ENCODE measurements around the gene MRM3.

DNA sequence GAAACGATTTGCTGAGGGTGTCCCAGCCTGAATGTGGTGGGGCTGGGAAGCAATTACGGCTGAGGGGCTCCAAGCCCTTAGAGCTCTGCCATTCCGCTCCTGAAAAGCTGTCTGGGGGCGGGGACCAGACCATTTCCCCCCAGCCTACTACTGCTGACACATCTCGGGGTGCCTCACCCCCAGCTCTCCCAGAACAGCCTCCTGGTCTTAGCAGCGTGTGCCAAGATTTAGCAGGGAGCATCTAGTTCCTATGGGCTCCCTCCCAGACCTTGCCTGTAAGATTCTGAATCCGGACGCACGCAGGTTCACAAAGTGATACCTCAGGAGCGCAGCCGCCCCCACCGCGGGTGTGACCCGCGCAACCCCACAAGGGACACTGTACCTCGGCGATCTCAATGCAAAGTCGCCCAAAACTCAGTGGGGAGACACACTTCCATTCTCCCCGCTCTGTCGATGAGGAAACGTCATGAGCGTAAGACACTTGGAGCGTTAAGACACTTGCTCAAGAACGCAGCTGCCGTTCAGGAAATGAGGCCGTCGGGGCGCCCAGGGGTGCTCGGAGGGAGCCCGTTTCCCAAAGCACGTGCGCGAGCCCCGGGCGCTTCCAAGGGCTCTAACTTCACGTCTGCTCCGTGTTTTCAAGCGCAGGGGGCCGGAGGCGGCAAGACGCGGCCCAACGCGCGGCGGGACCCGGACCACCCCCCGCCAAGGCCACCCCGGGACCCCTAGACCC is 30.7 kb upstream of the MRM3 start:
- TF ChIP-seq, protein P1, sequence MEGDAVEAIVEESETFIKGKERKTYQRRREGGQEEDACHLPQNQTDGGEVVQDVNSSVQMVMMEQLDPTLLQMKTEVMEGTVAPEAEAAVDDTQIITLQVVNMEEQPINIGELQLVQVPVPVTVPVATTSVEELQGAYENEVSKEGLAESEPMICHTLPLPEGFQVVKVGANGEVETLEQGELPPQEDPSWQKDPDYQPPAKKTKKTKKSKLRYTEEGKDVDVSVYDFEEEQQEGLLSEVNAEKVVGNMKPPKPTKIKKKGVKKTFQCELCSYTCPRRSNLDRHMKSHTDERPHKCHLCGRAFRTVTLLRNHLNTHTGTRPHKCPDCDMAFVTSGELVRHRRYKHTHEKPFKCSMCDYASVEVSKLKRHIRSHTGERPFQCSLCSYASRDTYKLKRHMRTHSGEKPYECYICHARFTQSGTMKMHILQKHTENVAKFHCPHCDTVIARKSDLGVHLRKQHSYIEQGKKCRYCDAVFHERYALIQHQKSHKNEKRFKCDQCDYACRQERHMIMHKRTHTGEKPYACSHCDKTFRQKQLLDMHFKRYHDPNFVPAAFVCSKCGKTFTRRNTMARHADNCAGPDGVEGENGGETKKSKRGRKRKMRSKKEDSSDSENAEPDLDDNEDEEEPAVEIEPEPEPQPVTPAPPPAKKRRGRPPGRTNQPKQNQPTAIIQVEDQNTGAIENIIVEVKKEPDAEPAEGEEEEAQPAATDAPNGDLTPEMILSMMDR (IDR thresholded peaks at IDR 0.05; ENCODE audit: poor library complexity, severe bottlenecking) = no peak
- TF ChIP-seq POLR2AphosphoS5 (IDR thresholded peaks at IDR 0.05) (no peak), RAD21 (conservative IDR thresholded peaks at IDR 0.05) (no peak), EZH2 (IDR thresholded peaks at IDR 0.05; ENCODE audit: borderline replicate concordance, insufficient read depth, low read length, poor library complexity, severe bottlenecking) (no peak), EP300 (conservative IDR thresholded peaks at IDR 0.05; ENCODE audit: poor library complexity, severe bottlenecking) (no peak), TAF1 (IDR thresholded peaks at IDR 0.05; ENCODE audit: low read depth) (no peak), MXI1 (conservative IDR thresholded peaks at IDR 0.05; ENCODE audit: poor library complexity, severe bottlenecking) (no peak), SMC3 (conservative IDR thresholded peaks at IDR 0.05; ENCODE audit: poor library complexity) (no peak)
- TF ChIP-seq, protein P2, sequence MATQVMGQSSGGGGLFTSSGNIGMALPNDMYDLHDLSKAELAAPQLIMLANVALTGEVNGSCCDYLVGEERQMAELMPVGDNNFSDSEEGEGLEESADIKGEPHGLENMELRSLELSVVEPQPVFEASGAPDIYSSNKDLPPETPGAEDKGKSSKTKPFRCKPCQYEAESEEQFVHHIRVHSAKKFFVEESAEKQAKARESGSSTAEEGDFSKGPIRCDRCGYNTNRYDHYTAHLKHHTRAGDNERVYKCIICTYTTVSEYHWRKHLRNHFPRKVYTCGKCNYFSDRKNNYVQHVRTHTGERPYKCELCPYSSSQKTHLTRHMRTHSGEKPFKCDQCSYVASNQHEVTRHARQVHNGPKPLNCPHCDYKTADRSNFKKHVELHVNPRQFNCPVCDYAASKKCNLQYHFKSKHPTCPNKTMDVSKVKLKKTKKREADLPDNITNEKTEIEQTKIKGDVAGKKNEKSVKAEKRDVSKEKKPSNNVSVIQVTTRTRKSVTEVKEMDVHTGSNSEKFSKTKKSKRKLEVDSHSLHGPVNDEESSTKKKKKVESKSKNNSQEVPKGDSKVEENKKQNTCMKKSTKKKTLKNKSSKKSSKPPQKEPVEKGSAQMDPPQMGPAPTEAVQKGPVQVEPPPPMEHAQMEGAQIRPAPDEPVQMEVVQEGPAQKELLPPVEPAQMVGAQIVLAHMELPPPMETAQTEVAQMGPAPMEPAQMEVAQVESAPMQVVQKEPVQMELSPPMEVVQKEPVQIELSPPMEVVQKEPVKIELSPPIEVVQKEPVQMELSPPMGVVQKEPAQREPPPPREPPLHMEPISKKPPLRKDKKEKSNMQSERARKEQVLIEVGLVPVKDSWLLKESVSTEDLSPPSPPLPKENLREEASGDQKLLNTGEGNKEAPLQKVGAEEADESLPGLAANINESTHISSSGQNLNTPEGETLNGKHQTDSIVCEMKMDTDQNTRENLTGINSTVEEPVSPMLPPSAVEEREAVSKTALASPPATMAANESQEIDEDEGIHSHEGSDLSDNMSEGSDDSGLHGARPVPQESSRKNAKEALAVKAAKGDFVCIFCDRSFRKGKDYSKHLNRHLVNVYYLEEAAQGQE (IDR thresholded peaks at IDR 0.05; ENCODE audit: borderline replicate concordance) = no peak
